ENCODE data around the gene NR2F6. TPM values are rescaled to one million over a fixed set of nuclear protein-coding genes. Genes with fewer than 3 reads are reported as not detected.

The NR2F6 gene
- total and polyA plus RNA-seq, 2 of the 4 experiments (the other 2 are of a cell fraction): 8.4 to 20.5 TPM

DNA sequence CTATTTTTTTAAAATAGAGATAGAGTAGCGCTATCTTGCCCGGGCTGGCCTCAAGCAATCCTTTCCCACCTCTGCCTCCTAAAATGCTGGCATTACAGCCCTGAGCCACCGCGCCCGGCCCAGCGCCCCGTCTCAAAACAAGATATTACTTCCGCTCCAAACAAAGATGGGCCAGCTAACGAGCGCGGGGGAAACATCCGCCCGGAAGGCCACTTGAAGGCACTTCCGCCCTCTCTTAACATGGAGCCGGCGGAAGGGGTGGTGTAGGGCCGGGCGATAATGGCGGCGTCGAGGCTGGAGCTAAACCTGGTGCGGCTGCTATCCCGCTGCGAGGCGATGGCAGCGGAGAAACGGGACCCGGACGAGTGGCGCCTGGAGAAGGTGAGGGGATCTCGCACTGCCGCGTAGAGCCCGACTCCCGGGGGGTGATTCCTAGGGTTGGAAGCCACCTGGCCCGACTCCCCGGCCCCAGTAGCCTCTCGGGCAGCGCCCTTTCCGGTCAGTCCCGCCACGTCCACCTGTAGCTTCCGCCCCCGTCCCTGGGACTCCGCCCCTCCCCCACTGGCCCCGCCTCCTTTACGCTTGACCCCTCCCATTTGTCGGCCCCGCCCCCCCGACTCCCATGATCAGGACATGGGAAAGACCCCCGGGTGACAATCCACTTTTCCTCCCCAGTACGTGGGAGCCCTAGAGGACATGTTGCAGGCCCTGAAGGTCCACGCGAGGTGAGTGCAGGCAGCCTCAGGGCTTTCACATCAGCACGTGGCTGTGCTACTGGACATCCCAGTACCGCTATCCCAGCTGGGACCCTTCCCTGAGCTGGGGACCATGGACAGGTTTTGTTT, 30.4 kb downstream of the NR2F6 start, which contains the start of gene USE1 (continued):
- TF ChIP-seq, protein P1, sequence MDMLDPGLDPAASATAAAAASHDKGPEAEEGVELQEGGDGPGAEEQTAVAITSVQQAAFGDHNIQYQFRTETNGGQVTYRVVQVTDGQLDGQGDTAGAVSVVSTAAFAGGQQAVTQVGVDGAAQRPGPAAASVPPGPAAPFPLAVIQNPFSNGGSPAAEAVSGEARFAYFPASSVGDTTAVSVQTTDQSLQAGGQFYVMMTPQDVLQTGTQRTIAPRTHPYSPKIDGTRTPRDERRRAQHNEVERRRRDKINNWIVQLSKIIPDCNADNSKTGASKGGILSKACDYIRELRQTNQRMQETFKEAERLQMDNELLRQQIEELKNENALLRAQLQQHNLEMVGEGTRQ (IDR thresholded peaks at IDR 0.05; ENCODE audit: low read depth, low read length): no peak; the same call in 1 of the 2 replicates

DNA sequence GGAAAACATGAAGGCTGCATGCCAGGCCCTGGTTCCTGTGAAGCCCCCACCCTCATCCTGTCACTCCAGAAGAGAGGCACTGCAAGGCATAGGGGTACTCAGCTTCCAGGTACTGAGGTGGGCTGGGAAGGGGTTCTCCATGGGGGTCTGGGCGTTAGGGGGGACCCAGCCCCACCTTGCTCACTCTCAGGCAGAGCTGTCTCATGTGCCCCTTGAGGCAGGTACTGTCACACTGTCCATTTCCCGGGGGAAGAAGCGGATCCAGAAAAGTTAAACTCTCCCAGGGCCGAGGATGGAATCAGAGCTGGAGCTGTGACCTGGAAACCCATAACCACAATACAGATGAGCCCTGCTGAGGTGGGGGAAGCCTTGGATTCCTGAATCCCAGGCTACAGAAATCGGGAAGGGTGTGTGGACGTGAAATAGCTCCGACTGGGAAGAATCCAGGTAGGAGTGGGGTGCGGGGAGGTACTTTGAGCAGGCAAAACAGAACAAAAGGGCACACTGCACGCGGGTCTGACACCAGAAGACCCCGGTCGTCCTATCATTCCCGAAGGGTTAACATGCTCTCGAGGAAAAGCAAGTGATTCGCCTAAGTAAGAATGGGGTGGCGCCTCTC, 31.1 kb downstream of the NR2F6 start:
- intact Hi-C loops (cut with micrococcal nuclease): no loop called here
- 44% methylated on average over 5 of the region's 16 CpGs; no CpG with 5 or more reads in 1 of the 2 experiments for WGBS, 2 experiments (ENCODE audit: extremely low coverage in 2 of 2, insufficient read length in 1 of 2)
- in situ Hi-C loops (cut with MboI; ENCODE audit: low sequenced_read_pairs): no loop called here
- DNase-seq: no peak
- peaks cover 8% of the 10 kb centered on the region for H3K9me1 ChIP-seq (ENCODE audit: insufficient read depth, low read length)
- TF ChIP-seq RCOR1 (IDR thresholded peaks at IDR 0.05; ENCODE audit: insufficient replicate concordance, low read length) (no peak), MXI1 (IDR thresholded peaks at IDR 0.05; ENCODE audit: borderline replicate concordance, low read depth, low read length) (no peak)
- H3K4me1 ChIP-seq (ENCODE audit: control insufficient read depth, insufficient read depth, low read length): peaks cover 11% of the 10 kb centered on the region
- H4K20me1 ChIP-seq (ENCODE audit: insufficient read depth, low read length): peaks cover 4% of the 10 kb centered on the region; the same call in 1 of the 2 replicates
- H3K9ac ChIP-seq (ENCODE audit: low read depth, low read length): peak overlapping the region; percentile 73
- H2BK20ac ChIP-seq (ENCODE audit: low read depth, low read length): no peak overlapping the region
- H2AK5ac ChIP-seq (ENCODE audit: low read depth, low read length): peak overlapping the region; percentile 95
- H2BK15ac ChIP-seq (ENCODE audit: low read depth, low read length): 0 out of 3 replicates have a peak overlapping the region, but pooled peaks have one; percentile 8
- H4K91ac ChIP-seq (ENCODE audit: insufficient read depth, low read depth, low read length): peak overlapping the region; percentile 73
- H3K27me3 ChIP-seq (ENCODE audit: control insufficient read depth, insufficient read depth, low read length): no peaks in the 10 kb centered on the region
- H3K18ac ChIP-seq (ENCODE audit: low read depth, low read length): peak overlapping the region; percentile 4
- peak overlapping the region; percentile 77 for H3K4me2 ChIP-seq (ENCODE audit: low read depth, low read length)
- H2AK9ac ChIP-seq (replicated peaks; ENCODE audit: low read depth, low read length, poor library complexity): peak overlapping the region; percentile 99
- peak overlapping the region; percentile 89 for H3K4ac ChIP-seq (ENCODE audit: low read depth, low read length)
- peak overlapping the region; percentile 96 to 98 for H4K8ac ChIP-seq (ENCODE audit: low read depth in 2 of 2, low read length in 2 of 2)
- ChIA-PET POLR2A (ENCODE audit: unreplicated experiment) (interaction anchor here (1.0 kb wide), 1 partner anchor 52 kb away, joined by 4 read pairs; the partner anchor contains the start of gene BABAM1), CTCF (no interaction called here)
- peak overlapping the region; percentile 49 for H3K14ac ChIP-seq (replicated peaks; ENCODE audit: low read depth, low read length)
- peak overlapping the region; percentile 65 for H3K4me3 ChIP-seq (ENCODE audit: insufficient read depth, low read depth, low read length)
- H4K5ac ChIP-seq (ENCODE audit: low read depth, low read length): peak overlapping the region; percentile 96
- H2AFZ ChIP-seq (replicated peaks; ENCODE audit: low read length, poor library complexity): peak overlapping the region; percentile 99
- no TSS peak for BruUV-seq (replicated peaks)
- H3K23ac ChIP-seq (ENCODE audit: low read depth, low read length): peak overlapping the region; percentile 91; the same call in 1 of the 2 replicates
- peak overlapping the region; percentile 6; the same call in 1 of the 2 replicates for H2BK120ac ChIP-seq (ENCODE audit: low read depth, low read length)
- H3K27ac ChIP-seq (ENCODE audit: insufficient read depth, low read length): peak overlapping the region; percentile 77
- H3K36me3 ChIP-seq (ENCODE audit: control insufficient read depth, insufficient read depth, low read length): peaks cover 54% of the 10 kb centered on the region
- H3K79me1 ChIP-seq (ENCODE audit: low read depth in 1 of 2, low read length in 2 of 2): peaks cover 16 to 24% of the 10 kb centered on the region in 2 experiments; a peak in 3 of 4 replicates
- peak overlapping the region; percentile 51 for H2BK5ac ChIP-seq (ENCODE audit: low read depth, low read length, poor library complexity, severe bottlenecking)
- no peak for ATAC-seq (ENCODE audit: low read depth)
- dilution Hi-C loops (cut with HindIII; ENCODE audit: low sequenced_read_pairs, unreplicated experiment): no loop called here
- no peaks in the 10 kb centered on the region for H3K9me3 ChIP-seq (ENCODE audit: control insufficient read depth, insufficient read depth, low read length)
- H3K56ac ChIP-seq (ENCODE audit: extremely low read depth, insufficient read depth, low read length): peak overlapping the region; percentile 50; the same call in 1 of the 2 replicates

Data from IMR-90 (cell line).